ENCODE results near the gene PACRG.

PACRG gene

DNA sequence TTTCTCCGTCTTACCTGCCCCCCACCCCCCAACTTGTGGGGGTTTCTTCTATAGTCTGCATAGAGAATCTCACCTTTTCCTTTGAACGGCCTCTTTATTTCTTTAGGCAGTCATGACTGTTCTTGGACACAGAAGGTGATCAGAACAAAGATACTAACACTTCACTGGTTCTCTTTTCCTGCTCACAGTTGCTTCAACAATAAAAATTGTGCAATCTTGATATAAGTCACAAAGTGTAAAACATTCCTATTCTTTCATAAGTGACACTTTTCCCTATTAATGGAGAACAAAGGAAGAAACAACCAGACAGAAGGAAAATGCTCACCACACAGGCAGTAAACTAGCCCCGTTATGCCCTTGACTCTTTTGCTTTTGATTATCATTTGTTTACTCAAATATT lies 448.3 kb downstream of the PACRG start:
- TF ChIP-seq, protein P1, sequence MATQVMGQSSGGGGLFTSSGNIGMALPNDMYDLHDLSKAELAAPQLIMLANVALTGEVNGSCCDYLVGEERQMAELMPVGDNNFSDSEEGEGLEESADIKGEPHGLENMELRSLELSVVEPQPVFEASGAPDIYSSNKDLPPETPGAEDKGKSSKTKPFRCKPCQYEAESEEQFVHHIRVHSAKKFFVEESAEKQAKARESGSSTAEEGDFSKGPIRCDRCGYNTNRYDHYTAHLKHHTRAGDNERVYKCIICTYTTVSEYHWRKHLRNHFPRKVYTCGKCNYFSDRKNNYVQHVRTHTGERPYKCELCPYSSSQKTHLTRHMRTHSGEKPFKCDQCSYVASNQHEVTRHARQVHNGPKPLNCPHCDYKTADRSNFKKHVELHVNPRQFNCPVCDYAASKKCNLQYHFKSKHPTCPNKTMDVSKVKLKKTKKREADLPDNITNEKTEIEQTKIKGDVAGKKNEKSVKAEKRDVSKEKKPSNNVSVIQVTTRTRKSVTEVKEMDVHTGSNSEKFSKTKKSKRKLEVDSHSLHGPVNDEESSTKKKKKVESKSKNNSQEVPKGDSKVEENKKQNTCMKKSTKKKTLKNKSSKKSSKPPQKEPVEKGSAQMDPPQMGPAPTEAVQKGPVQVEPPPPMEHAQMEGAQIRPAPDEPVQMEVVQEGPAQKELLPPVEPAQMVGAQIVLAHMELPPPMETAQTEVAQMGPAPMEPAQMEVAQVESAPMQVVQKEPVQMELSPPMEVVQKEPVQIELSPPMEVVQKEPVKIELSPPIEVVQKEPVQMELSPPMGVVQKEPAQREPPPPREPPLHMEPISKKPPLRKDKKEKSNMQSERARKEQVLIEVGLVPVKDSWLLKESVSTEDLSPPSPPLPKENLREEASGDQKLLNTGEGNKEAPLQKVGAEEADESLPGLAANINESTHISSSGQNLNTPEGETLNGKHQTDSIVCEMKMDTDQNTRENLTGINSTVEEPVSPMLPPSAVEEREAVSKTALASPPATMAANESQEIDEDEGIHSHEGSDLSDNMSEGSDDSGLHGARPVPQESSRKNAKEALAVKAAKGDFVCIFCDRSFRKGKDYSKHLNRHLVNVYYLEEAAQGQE (IDR thresholded peaks at IDR 0.05; ENCODE audit: insufficient read depth in 1 of 2, low read depth in 2 of 2, low read length in 2 of 2): no peak
- TF ChIP-seq SIN3A (IDR thresholded peaks at IDR 0.05; ENCODE audit: borderline replicate concordance, insufficient read depth, low read length): no peak
- no peak for TF ChIP-seq FOXP2 (optimal IDR thresholded peaks at IDR 0.05; ENCODE audit: borderline replicate concordance, extremely low read depth, extremely low read length, insufficient read depth)

DNA sequence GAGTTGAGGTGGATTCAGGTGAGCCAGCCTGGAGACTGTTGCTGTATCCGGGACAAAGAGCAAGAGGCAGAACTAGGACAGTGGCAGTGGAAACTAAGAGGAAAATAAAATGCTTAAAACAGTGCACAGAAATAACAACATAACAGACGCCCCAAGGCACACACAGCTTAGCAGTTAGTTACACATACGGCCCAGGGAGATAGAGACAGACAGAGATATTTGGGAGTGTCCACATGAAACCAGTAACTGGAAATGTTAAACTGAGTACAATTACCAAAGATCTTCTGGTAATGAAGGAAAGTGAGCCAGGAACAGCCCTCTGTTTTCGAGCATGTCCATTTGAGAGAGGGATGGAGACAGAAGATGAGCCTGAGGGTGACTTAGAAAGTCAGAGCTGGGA lies 449.2 kb downstream of the PACRG start:
- TF ChIP-seq, protein P1 (IDR thresholded peaks at IDR 0.05; ENCODE audit: insufficient read depth in 1 of 2, low read depth in 2 of 2, low read length in 2 of 2): no peak
- TF ChIP-seq FOXP2 (optimal IDR thresholded peaks at IDR 0.05; ENCODE audit: borderline replicate concordance, extremely low read depth, extremely low read length, insufficient read depth) (no peak), TAF1 (IDR thresholded peaks at IDR 0.05; ENCODE audit: borderline replicate concordance, insufficient read depth, low read length) (no peak), POLR2AphosphoS5 (IDR thresholded peaks at IDR 0.05; ENCODE audit: low read depth, low read length) (no peak), SIN3A (IDR thresholded peaks at IDR 0.05; ENCODE audit: borderline replicate concordance, insufficient read depth, low read length) (no peak)

- TF ChIP-seq, protein P1 (IDR thresholded peaks at IDR 0.05; ENCODE audit: insufficient read depth in 1 of 2, low read depth in 2 of 2, low read length in 2 of 2): no peak
- TF ChIP-seq SIN3A (IDR thresholded peaks at IDR 0.05; ENCODE audit: borderline replicate concordance, insufficient read depth, low read length): no peak
- TF ChIP-seq POLR2AphosphoS5 (IDR thresholded peaks at IDR 0.05; ENCODE audit: low read depth, low read length): no peak
- no peak for TF ChIP-seq TAF1 (IDR thresholded peaks at IDR 0.05; ENCODE audit: borderline replicate concordance, insufficient read depth, low read length)
- no peak for TF ChIP-seq FOXP2 (optimal IDR thresholded peaks at IDR 0.05; ENCODE audit: borderline replicate concordance, extremely low read depth, extremely low read length, insufficient read depth)
Measured at GRCh38 chr6:163177892-163178420, 450.2 kb downstream of the PACRG start.

DNA sequence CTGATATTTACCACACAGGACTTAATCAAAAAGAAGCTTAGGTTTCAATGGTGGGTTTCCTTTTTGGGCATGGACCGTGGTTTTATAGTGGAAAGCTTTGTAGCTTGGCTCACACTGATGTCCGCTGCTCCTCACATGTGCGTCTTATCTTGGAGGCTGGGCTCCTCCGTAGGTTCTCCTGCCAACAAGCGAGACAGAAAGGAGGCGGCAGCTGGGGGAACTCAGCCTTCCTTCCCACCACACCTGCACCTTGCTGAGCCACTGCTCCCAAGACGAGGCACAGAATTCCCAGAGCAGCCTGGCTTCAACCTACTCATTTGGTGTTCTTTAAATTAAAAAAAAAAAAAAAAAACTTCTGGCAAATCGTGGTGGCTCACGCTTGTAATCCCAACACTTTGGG lies 451.3 kb downstream of the PACRG start:
- TF ChIP-seq, protein P1 (IDR thresholded peaks at IDR 0.05; ENCODE audit: insufficient read depth in 1 of 2, low read depth in 2 of 2, low read length in 2 of 2): no peak
- TF ChIP-seq FOXP2 (optimal IDR thresholded peaks at IDR 0.05; ENCODE audit: borderline replicate concordance, extremely low read depth, extremely low read length, insufficient read depth): no peak
- TF ChIP-seq POLR2AphosphoS5 (IDR thresholded peaks at IDR 0.05; ENCODE audit: low read depth, low read length): no peak
- no peak for TF ChIP-seq TAF1 (IDR thresholded peaks at IDR 0.05; ENCODE audit: borderline replicate concordance, insufficient read depth, low read length)
- no peak for TF ChIP-seq SIN3A (IDR thresholded peaks at IDR 0.05; ENCODE audit: borderline replicate concordance, insufficient read depth, low read length)

DNA sequence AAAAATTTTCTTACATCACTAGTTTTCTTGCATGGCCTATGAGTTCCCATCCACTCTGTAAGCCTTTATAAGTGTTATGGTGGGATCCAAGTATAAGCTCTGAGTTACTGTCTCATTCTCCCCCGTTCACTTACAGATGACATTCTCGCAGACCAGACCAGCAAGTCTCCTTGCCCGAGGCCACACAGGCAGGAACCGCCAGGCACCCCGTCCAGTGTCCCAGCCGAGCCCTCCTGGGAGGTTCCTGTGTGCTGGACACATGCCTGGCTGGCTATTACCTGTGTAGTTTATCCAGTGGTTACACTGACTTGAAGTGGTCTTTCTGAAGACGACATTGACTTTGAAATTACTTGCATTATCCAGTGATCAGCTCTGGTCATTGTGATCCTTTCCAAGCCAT lies 451.9 kb downstream of the PACRG start:
- TF ChIP-seq FOXP2 (optimal IDR thresholded peaks at IDR 0.05; ENCODE audit: borderline replicate concordance, extremely low read depth, extremely low read length, insufficient read depth): no peak
- no peak for TF ChIP-seq POLR2AphosphoS5 (IDR thresholded peaks at IDR 0.05; ENCODE audit: low read depth, low read length)
- TF ChIP-seq TAF1 (IDR thresholded peaks at IDR 0.05; ENCODE audit: borderline replicate concordance, insufficient read depth, low read length): no peak
- TF ChIP-seq, protein P1 (IDR thresholded peaks at IDR 0.05; ENCODE audit: insufficient read depth in 1 of 2, low read depth in 2 of 2, low read length in 2 of 2): no peak
- TF ChIP-seq SIN3A (IDR thresholded peaks at IDR 0.05; ENCODE audit: borderline replicate concordance, insufficient read depth, low read length): no peak
